SJSA1 (cell line): ENCODE measurements around the gene PRKCE. TPM values are rescaled to one million over a fixed set of nuclear protein-coding genes. Genes with fewer than 3 reads are reported as not detected.

ENCODE experiments used
- DNase-seq, 2 experiments: peaks; one replicate each; pipeline ENCODE4 v3.0.0-alpha.2; 2015 to 2020; ENCODE audit warnings: low spot score in 2 of 2, low read depth in 1 of 2
- H3K27ac ChIP-seq: fragments of 250-450 bp; sonication (Bioruptor Pico); 2 replicates; pipeline ENCODE4 v1.5.1; 2020; ENCODE audit warnings: mild to moderate bottlenecking, moderate library complexity
- H3K27me3 ChIP-seq: fragments of 250-450 bp; sonication (Bioruptor Pico); replicated peaks from 2 replicates; pipeline ENCODE4 v1.5.1; 2020; ENCODE audit warnings: mild to moderate bottlenecking, moderate library complexity
- H3K36me3 ChIP-seq: fragments of 250-450 bp; sonication (Bioruptor Pico); 2 replicates; pipeline ENCODE4 v1.5.1; 2020; ENCODE audit warnings: mild to moderate bottlenecking
- H3K4me1 ChIP-seq: fragments of 250-450 bp; sonication (Bioruptor Pico); replicated peaks from 2 replicates; pipeline ENCODE4 v1.6.1; 2021; ENCODE audit warnings: mild to moderate bottlenecking
- H3K4me3 ChIP-seq: fragments of 250-450 bp; sonication (Bioruptor Pico); 2 replicates; pipeline ENCODE4 v1.5.1; 2020; ENCODE audit warnings: mild to moderate bottlenecking
- H3K9me3 ChIP-seq: fragments of 250-450 bp; sonication (Bioruptor Pico); replicated peaks from 2 replicates; pipeline ENCODE4 v1.5.1; 2020; ENCODE audit warnings: mild to moderate bottlenecking
- total RNA-seq: library from RNA; depleted of rRNA; stranded (reverse); fragments of >200 nt; shearing (Covaris generic); gene quantifications from 2 replicates; pipeline ENCODE4 v1.2.3, GENCODE V29; 2014

The PRKCE gene
- total RNA-seq, 1 experiment from 2014 or later = 43.3 TPM

GRCh38 chr2:45895241-45895861 lies 243.9 kb downstream of the PRKCE start:
- H3K27ac ChIP-seq = no peak overlapping the region
- H3K4me1 ChIP-seq = peaks cover 6% of the 10 kb centered on the region
- H3K4me3 ChIP-seq = no peak overlapping the region
- no peaks in the 10 kb centered on the region for H3K9me3 ChIP-seq
- no peak for DNase-seq
- H3K36me3 ChIP-seq = no peaks in the 10 kb centered on the region
- H3K27me3 ChIP-seq = no peaks in the 10 kb centered on the region

GRCh38 chr2:45896311-45896710 lies 244.8 kb downstream of the PRKCE start:
- no peak overlapping the region for H3K4me3 ChIP-seq
- H3K27ac ChIP-seq = no peak overlapping the region
- no peaks in the 10 kb centered on the region for H3K9me3 ChIP-seq
- H3K27me3 ChIP-seq = no peaks in the 10 kb centered on the region
- no peak for DNase-seq
- H3K4me1 ChIP-seq = peaks cover 6% of the 10 kb centered on the region
- H3K36me3 ChIP-seq = no peaks in the 10 kb centered on the region

GRCh38 chr2:45897842-45898241 lies 246.4 kb downstream of the PRKCE start:
- DNase-seq = no peak
- H3K27me3 ChIP-seq = no peaks in the 10 kb centered on the region
- H3K27ac ChIP-seq = no peak overlapping the region
- no peaks in the 10 kb centered on the region for H3K36me3 ChIP-seq
- H3K4me3 ChIP-seq = no peak overlapping the region
- H3K4me1 ChIP-seq = peaks cover 6% of the 10 kb centered on the region
- H3K9me3 ChIP-seq = no peaks in the 10 kb centered on the region

- H3K27me3 ChIP-seq = no peaks in the 10 kb centered on the region
- no peak overlapping the region for H3K4me3 ChIP-seq
- DNase-seq = no peak
- H3K4me1 ChIP-seq = peaks cover 6% of the 10 kb centered on the region
- H3K27ac ChIP-seq = no peak overlapping the region
- H3K9me3 ChIP-seq = no peaks in the 10 kb centered on the region
- no peaks in the 10 kb centered on the region for H3K36me3 ChIP-seq
Measured at GRCh38 chr2:45898819-45899218, 247.3 kb downstream of the PRKCE start.

- no peak overlapping the region for H3K27ac ChIP-seq
- H3K4me1 ChIP-seq = peaks cover 6% of the 10 kb centered on the region
- DNase-seq = no peak
- H3K36me3 ChIP-seq = no peaks in the 10 kb centered on the region
- H3K4me3 ChIP-seq = no peak overlapping the region
- H3K9me3 ChIP-seq = no peaks in the 10 kb centered on the region
- H3K27me3 ChIP-seq = no peaks in the 10 kb centered on the region
Measured at GRCh38 chr2:45899926-45900325, 248.5 kb downstream of the PRKCE start.

GRCh38 chr2:45901468-45902032 lies 250.1 kb downstream of the PRKCE start:
- H3K4me1 ChIP-seq = no peaks in the 10 kb centered on the region
- H3K9me3 ChIP-seq = no peaks in the 10 kb centered on the region
- no peaks in the 10 kb centered on the region for H3K27me3 ChIP-seq
- DNase-seq = no peak
- no peaks in the 10 kb centered on the region for H3K36me3 ChIP-seq
- no peak overlapping the region for H3K4me3 ChIP-seq
- no peak overlapping the region for H3K27ac ChIP-seq

GRCh38 chr2:45902380-45902779 lies 250.9 kb downstream of the PRKCE start:
- H3K36me3 ChIP-seq = no peaks in the 10 kb centered on the region
- no peaks in the 10 kb centered on the region for H3K4me1 ChIP-seq
- no peaks in the 10 kb centered on the region for H3K27me3 ChIP-seq
- H3K9me3 ChIP-seq = no peaks in the 10 kb centered on the region
- H3K4me3 ChIP-seq = no peak overlapping the region
- DNase-seq = no peak
- H3K27ac ChIP-seq = no peak overlapping the region

GRCh38 chr2:45902781-45903375 lies 251.4 kb downstream of the PRKCE start:
- Histone ChIP-seq H3K27ac (no peak overlapping the region), H3K9me3 (no peaks in the 10 kb centered on the region), H3K4me3 (no peak overlapping the region), H3K27me3 (no peaks in the 10 kb centered on the region), H3K4me1 (no peaks in the 10 kb centered on the region), H3K36me3 (no peaks in the 10 kb centered on the region)
- DNase-seq = no peak

- no peak overlapping the region for H3K4me3 ChIP-seq
- no peaks in the 10 kb centered on the region for H3K27me3 ChIP-seq
- no peak overlapping the region for H3K27ac ChIP-seq
- no peaks in the 10 kb centered on the region for H3K36me3 ChIP-seq
- no peaks in the 10 kb centered on the region for H3K4me1 ChIP-seq
- no peaks in the 10 kb centered on the region for H3K9me3 ChIP-seq
- DNase-seq = no peak
Measured at GRCh38 chr2:45904267-45904945, 252.9 kb downstream of the PRKCE start.

- H3K4me1 ChIP-seq = no peaks in the 10 kb centered on the region
- no peak overlapping the region for H3K27ac ChIP-seq
- H3K9me3 ChIP-seq = no peaks in the 10 kb centered on the region
- H3K4me3 ChIP-seq = no peak overlapping the region
- no peak for DNase-seq
- H3K27me3 ChIP-seq = no peaks in the 10 kb centered on the region
- H3K36me3 ChIP-seq = no peaks in the 10 kb centered on the region
Measured at GRCh38 chr2:45904946-45905631, 253.6 kb downstream of the PRKCE start.

- H3K27ac ChIP-seq = no peak overlapping the region
- no peak for DNase-seq
- H3K27me3 ChIP-seq = no peaks in the 10 kb centered on the region
- H3K4me3 ChIP-seq = no peak overlapping the region
- no peaks in the 10 kb centered on the region for H3K4me1 ChIP-seq
- H3K9me3 ChIP-seq = no peaks in the 10 kb centered on the region
- no peaks in the 10 kb centered on the region for H3K36me3 ChIP-seq
Measured at GRCh38 chr2:45905632-45905958, 254.1 kb downstream of the PRKCE start.

- no peak for DNase-seq
- Histone ChIP-seq H3K27ac (no peak overlapping the region), H3K27me3 (no peaks in the 10 kb centered on the region), H3K9me3 (no peaks in the 10 kb centered on the region), H3K4me1 (no peaks in the 10 kb centered on the region), H3K36me3 (no peaks in the 10 kb centered on the region), H3K4me3 (no peak overlapping the region)
Measured at GRCh38 chr2:45907592-45907991, 256.1 kb downstream of the PRKCE start.

GRCh38 chr2:45908316-45909170 lies 257.1 kb downstream of the PRKCE start:
- Histone ChIP-seq H3K27me3 (no peaks in the 10 kb centered on the region), H3K4me3 (no peak overlapping the region), H3K4me1 (no peaks in the 10 kb centered on the region), H3K36me3 (no peaks in the 10 kb centered on the region), H3K9me3 (no peaks in the 10 kb centered on the region), H3K27ac (no peak overlapping the region)
- DNase-seq = no peak
